HG03045 (cell line): ENCODE measurements around the gene CETP.
"Not testable (repeated sequence)": the region's sequence is repeated elsewhere in the genome, so short reads cannot be mapped to it uniquely, and the experiment has no call there.

Experiments
- ATAC-seq: cut with Tn5 transposase; IDR thresholded peaks from one replicate; pipeline ENCODE4 v1.9.1; 2021; ENCODE audit warnings: mild to moderate bottlenecking, moderate library complexity; ENCODE audit not compliant: unreplicated experiment

The CETP gene

GRCh38 chr16:56953006-56953405 lies 8.7 kb upstream of the CETP start:
- ATAC-seq, result no peak

DNA sequence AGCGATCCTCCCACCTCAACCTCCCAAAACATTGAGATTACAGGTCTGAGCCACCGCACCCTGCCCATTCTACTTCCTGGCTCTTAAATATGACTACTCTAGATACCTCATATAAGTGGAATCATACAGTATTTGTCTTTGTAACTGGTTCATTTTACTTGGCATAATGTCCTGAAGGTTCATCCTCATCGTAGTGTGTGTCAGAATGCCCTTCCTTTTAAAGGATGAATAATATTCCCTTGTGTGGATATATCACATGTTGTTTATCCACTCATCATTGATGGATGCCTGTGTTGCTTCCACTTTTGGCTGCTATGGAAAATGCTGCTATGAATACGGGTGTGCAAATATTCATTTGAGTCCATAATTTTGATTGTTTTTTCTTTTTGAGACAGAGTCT lies 5.7 kb upstream of the CETP start:
- no peak for ATAC-seq

DNA sequence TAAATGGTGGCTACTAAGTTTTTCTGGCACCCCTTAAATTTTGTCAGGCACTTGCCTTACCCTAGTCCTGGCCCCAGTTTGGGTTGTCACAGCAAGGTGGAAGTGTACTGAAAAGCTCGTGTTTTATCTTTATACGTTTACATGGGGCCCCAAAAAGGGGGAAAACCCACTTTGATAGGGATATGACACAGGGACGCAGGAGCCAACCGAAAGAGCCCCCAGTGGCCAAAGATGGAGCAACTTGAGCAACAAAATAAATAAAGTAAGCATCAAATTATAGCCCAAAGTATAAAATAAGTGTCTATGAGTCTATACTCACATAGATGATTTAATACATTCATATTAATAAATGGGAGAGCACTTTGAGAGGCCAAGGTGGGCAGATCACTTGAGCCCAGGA lies 5.0 kb upstream of the CETP start:
- no peak for ATAC-seq

GRCh38 chr16:56960681-56961281 lies 969 bp upstream of the CETP start:
- no peak for ATAC-seq

DNA sequence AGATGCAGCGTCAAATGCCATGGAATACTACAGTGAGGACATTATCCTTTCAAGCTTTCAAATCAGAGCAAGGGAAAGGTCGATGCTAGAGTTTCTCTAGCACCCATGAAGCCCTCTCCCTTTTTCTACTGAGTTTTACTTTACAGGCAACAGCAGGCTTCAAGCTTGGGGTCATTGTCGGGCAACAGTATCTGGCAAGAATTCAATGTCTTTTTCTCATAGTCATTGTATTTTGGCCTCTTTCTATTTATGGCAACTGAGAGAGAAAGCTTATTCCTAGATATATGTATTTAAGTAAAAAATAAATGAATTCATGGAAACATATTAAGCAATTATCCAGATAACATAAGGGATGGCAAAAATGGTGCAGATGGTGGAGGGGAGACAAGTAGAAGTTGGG lies 364 bp upstream of the CETP start:
- no peak for ATAC-seq

DNA sequence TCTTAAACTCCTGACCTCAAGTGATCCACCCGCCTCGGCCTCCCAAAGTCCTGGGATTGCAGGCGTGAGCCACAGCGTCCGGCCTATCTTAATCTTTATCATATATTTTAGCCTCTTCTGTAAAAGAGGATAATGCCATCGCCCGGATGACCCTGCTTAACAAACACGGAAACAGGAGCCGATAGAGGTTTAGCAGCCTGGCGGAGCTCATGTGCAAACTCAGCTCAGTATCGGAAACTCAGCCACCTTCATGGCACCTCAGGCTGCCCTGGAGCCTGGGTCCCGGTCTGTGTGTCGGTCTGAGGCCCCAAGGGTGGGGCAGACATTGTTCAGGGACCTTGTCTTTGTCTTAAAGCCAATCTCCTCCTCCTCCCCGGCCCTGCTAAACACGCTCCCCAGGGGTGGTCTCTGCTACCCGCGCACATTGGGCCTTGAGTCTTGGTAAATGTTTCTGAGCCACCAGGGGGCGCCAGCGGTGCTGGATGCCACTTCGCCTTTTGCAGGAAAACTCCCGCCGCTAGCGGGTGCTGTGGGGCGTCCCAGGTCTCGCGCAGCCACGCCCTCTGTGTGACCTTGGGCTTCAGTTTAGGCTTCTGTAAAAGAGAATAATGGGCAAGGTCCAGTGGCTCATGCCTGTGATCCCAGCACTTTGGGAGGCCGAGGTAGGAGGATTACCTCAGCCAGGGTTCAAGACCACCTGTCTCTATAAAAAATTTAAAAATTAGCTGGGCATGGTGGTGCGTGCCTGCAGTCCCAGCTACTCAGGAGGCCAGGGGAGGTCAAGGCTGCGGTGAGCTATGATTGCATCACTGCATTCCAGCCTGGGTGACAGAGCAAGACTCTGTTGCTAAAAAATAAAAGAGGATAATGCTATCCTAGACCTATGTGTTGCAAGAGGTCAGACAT lies 2.7 kb downstream of the CETP start:
- no peak for ATAC-seq

GRCh38 chr16:56965149-56966092 lies 3.7 kb downstream of the CETP start:
- no peak for ATAC-seq

GRCh38 chr16:56966093-56966475 lies 4.3 kb downstream of the CETP start:
- ATAC-seq, result no peak

- ATAC-seq, result no peak
Observed at GRCh38 chr16:56967733-56968132, 6.0 kb downstream of the CETP start.

- no peak for ATAC-seq
Observed at GRCh38 chr16:56969769-56970168, 8.0 kb downstream of the CETP start.

DNA sequence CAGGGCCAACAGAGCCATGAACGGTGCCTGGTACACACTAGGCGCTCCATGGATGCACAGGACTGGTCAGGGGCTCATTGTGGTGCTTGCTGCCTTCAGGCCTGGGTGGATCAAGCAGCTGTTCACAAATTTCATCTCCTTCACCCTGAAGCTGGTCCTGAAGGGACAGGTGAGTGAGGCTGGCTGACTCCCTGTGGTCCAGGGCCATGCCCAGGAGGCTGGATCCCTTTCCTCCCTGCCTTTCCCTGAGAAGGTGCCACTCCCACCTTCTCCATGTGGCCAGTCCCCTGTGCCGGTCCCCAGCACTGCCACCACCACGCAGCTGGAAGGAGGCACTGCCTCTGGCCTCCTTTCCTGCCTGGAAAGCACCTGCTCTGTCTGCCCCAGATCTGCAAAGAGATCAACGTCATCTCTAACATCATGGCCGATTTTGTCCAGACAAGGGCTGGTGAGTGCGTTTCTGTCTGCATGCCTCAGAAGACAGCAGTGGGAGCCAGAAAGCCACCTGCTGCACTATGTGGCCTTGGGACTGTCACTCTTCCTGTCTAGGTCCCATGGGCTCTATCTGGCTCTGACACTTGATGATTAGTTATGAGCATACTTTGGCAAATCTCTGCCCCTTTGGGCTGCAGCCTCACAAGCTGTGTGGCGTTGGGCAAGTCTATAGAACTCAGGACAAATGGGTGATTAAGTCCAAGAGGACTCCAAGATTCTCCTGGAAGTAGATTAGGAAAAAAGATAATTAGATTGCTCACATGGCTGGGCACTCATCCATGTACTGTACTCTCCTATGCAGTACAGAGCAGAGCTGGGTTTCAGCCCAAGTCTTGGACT lies 9.4 kb downstream of the CETP start:
- ATAC-seq, result peak; percentile 49

- no peak for ATAC-seq
Observed at GRCh38 chr16:56971768-56972043, 10.0 kb downstream of the CETP start.

- no peak for ATAC-seq
Observed at GRCh38 chr16:56972403-56973293, 10.9 kb downstream of the CETP start.

DNA sequence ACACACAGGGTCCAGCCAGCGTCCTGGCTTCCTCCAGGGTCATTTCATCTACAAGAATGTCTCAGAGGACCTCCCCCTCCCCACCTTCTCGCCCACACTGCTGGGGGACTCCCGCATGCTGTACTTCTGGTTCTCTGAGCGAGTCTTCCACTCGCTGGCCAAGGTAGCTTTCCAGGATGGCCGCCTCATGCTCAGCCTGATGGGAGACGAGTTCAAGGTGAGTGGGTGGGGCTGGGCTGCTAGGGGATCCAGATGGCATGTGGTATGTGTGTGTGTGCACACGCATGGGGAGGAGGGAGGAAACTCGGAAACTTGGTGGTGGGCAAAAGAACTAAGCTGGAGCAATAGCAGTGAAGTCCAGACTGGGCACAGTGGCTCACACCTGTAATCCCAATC lies 11.5 kb downstream of the CETP start:
- no peak for ATAC-seq

- not testable (repeated sequence) for ATAC-seq
Observed at GRCh38 chr16:56973899-56974298, 12.1 kb downstream of the CETP start.

DNA sequence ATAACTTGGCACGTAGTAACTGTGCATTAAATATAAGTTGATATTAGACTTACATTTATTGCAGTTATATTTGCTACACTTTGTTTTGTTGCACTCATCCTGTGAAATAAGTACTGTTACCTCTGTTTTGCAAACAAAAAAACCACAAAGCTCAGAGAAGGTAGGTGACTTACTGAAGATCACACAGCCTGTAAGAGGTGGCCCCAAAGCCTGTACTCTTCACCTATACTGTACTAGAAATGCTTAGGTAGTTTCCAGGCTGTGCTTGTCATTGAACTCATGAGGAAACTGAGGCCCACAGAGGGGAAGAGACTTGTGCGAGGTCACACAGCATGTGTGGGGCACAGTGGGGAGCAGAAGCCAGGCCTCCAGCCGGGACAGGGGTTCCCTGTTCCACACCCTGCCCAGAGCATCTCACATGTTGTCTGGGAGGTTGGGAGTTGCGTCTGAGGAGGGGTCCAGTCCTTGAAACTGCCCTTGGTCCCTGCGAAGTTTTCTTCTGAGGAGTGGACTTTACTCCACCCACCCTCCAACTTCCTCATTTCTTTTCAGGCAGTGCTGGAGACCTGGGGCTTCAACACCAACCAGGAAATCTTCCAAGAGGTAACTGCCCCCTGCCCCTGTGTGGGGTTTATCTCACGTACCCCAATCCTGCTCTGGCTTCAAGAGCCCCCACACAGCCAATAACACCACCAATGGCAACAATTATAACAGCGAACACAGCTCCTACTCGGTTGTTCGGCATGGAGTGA lies 13.0 kb downstream of the CETP start:
- ATAC-seq, result no peak

DNA sequence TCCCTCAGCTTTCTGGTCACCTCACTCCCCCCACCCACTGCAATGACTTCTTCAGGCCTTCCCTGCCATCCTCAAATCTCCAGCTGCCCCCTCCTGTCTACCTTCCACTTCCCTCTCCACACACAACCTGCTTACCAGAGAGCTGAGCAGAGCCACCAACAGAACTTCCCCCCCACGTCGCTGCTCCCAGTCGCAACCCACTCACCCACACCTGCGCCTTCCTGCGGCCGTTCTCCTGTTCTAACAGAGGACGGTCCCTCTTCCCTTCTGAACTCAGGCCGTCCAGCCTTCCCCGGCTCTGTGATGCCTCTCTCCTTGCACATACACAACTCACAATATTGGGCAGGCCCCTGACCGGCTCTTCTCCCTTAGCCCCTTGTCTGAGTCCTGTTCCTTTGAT lies 14.0 kb downstream of the CETP start:
- ATAC-seq, result no peak

DNA sequence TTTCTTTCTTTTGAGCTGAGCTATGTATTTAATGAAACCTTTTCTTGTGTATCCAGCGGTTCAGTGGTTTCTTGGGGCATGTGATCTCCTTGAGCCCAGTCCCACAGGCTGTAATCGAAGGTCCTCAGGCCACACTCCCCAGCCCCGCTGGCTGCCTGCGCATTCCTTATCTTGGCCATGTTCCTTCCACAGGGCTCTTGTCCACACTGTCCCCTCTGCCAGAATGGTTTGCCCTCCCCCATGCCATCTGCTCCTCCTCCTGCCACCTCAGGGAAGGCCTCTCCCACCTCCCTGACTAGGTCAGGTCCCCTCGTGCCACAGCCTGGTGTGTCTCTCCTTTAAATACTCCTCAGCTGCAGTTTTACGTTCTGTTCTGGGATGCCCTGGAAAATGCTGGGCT lies 15.5 kb downstream of the CETP start:
- ATAC-seq, result no peak

- ATAC-seq, result no peak
Observed at GRCh38 chr16:56977823-56978430, 16.2 kb downstream of the CETP start.
